Left ventricle myocardium inferior (tissue), 1 donor: ENCODE results near the gene FIGN. TPM values are rescaled to one million over a fixed set of nuclear protein-coding genes. Genes with fewer than 3 reads are reported as not detected.

Source experiments
- DNase-seq: peaks from one replicate; pipeline ENCODE4 v3.0.0-alpha.2; 2020
- H3K27ac ChIP-seq: fragments of 200-600 bp; replicated peaks from 2 replicates; pipeline ENCODE4 v1.8.0; 2021
- H3K27me3 ChIP-seq: fragments of 200-600 bp; 2 replicates; pipeline ENCODE4 v1.8.0; 2021; ENCODE audit warnings: low read depth
- H3K36me3 ChIP-seq: fragments of 200-600 bp; 2 replicates; pipeline ENCODE4 v1.8.0; 2021
- H3K4me1 ChIP-seq: fragments of 200-600 bp; 2 replicates; pipeline ENCODE4 v1.8.0; 2021
- H3K4me3 ChIP-seq: fragments of 200-600 bp; 2 replicates; pipeline ENCODE4 v1.8.0; 2021; ENCODE audit warnings: mild to moderate bottlenecking, moderate library complexity
- H3K9me3 ChIP-seq: fragments of 200-600 bp; replicated peaks from 2 replicates; pipeline ENCODE4 v1.8.0; 2021
- CTCF ChIP-seq: fragments of 200-600 bp; IDR thresholded peaks from 2 replicates; pipeline ENCODE4 v1.8.0; 2021; ENCODE audit warnings: antibody characterized with exemption, mild to moderate bottlenecking, borderline replicate concordance
- intact Hi-C: fragments of 100-400 bp; cut with micrococcal nuclease; formaldehyde crosslinking; loops from one replicate; pipeline ENCODE4 v1.11.0; 2022
- total RNA-seq: library from RNA; stranded (reverse); fragmentation: NEBNext Ultra II Directional; extraction: Animal tissue kit (Norgen Biotek cat#: 25700); gene quantifications from one replicate; pipeline ENCODE4 v1.2.1, GENCODE V29; 2021
- donor health status: DM: no; HTN: yes; CAD: no; lungs with severe emphysema.

The FIGN gene
- total RNA-seq, 1 donor from 2014 or later, result 12.9 TPM

- TF ChIP-seq CTCF, result no peak
- H3K4me1 ChIP-seq, result no peaks in the 10 kb centered on the region
These were observed 17.9 kb upstream of the FIGN start for GRCh38 chr2:163753726-163754125.

GRCh38 chr2:163752267-163752666 is 16.5 kb upstream of the FIGN start:
- H3K27me3 ChIP-seq, result no peaks in the 10 kb centered on the region

More at GRCh38 chr2:163753726-163754125, 17.9 kb upstream of the FIGN start:
- no peaks in the 10 kb centered on the region for H3K27me3 ChIP-seq
- no peaks in the 10 kb centered on the region for H3K36me3 ChIP-seq
- intact Hi-C loops, result no loop called here
- DNase-seq, result no peak
- H3K4me3 ChIP-seq, result no peak overlapping the region
- H3K9me3 ChIP-seq, result no peaks in the 10 kb centered on the region
- H3K27ac ChIP-seq, result no peak overlapping the region

GRCh38 chr2:163751696-163752095 is 15.9 kb upstream of the FIGN start:
- Histone ChIP-seq H3K4me3 (no peak overlapping the region), H3K27me3 (no peaks in the 10 kb centered on the region), H3K27ac (no peak overlapping the region), H3K9me3 (no peaks in the 10 kb centered on the region), H3K4me1 (no peaks in the 10 kb centered on the region), H3K36me3 (no peaks in the 10 kb centered on the region)
- intact Hi-C loops, result no loop called here
- DNase-seq, result no peak
- no peak for TF ChIP-seq CTCF

More at GRCh38 chr2:163752267-163752666, 16.5 kb upstream of the FIGN start:
- no peak for DNase-seq
- H3K4me1 ChIP-seq, result no peaks in the 10 kb centered on the region
- H3K9me3 ChIP-seq, result no peaks in the 10 kb centered on the region
- no peak overlapping the region for H3K4me3 ChIP-seq
- intact Hi-C loops, result no loop called here
- no peak for TF ChIP-seq CTCF
- H3K27ac ChIP-seq, result no peak overlapping the region
- no peaks in the 10 kb centered on the region for H3K36me3 ChIP-seq

GRCh38 chr2:163748420-163748819 is 12.6 kb upstream of the FIGN start:
- intact Hi-C loops, result no loop called here
- TF ChIP-seq CTCF, result no peak

GRCh38 chr2:163741435-163741834 is 5.6 kb upstream of the FIGN start:
- no peak for TF ChIP-seq CTCF
- no peak overlapping the region for H3K4me3 ChIP-seq
- no peaks in the 10 kb centered on the region for H3K36me3 ChIP-seq
- no peak for DNase-seq
- H3K27me3 ChIP-seq, result peaks cover 6% of the 10 kb centered on the region
- peaks cover 10% of the 10 kb centered on the region for H3K4me1 ChIP-seq
- H3K27ac ChIP-seq, result no peak overlapping the region
- intact Hi-C loops, result no loop called here
- H3K9me3 ChIP-seq, result no peaks in the 10 kb centered on the region

More at GRCh38 chr2:163748420-163748819, 12.6 kb upstream of the FIGN start:
- H3K27me3 ChIP-seq, result no peaks in the 10 kb centered on the region
- H3K4me1 ChIP-seq, result no peaks in the 10 kb centered on the region
- no peaks in the 10 kb centered on the region for H3K36me3 ChIP-seq
- no peak overlapping the region for H3K27ac ChIP-seq
- DNase-seq, result no peak
- no peaks in the 10 kb centered on the region for H3K9me3 ChIP-seq
- H3K4me3 ChIP-seq, result no peak overlapping the region
